HG02884 (cell line): ENCODE results near the gene DPF1.
"Not testable (repeated sequence)": the region's sequence is repeated elsewhere in the genome, so short reads cannot be mapped to it uniquely, and the experiment has no call there.

ENCODE experiments used
- ATAC-seq: cut with Tn5 transposase; IDR thresholded peaks from one replicate; pipeline ENCODE4 v1.9.1; 2021; ENCODE audit warnings: mild to moderate bottlenecking, moderate library complexity; ENCODE audit not compliant: unreplicated experiment

The DPF1 gene

GRCh38 chr19:38250821-38251563 is 27.0 kb upstream of the DPF1 start:
- ATAC-seq: no peak

- no peak for ATAC-seq
Observed at GRCh38 chr19:38250428-38250820, 26.4 kb upstream of the DPF1 start.

- ATAC-seq: no peak
Observed at GRCh38 chr19:38248421-38248820, 24.4 kb upstream of the DPF1 start.

GRCh38 chr19:38247734-38248268 is 23.8 kb upstream of the DPF1 start:
- no peak for ATAC-seq

- ATAC-seq: no peak
Observed at GRCh38 chr19:38247126-38247525, 23.1 kb upstream of the DPF1 start.

GRCh38 chr19:38245826-38246498 is 21.9 kb upstream of the DPF1 start:
- no peak for ATAC-seq

GRCh38 chr19:38243279-38243673 is 19.3 kb upstream of the DPF1 start:
- no peak for ATAC-seq

- no peak for ATAC-seq
Observed at GRCh38 chr19:38239816-38240215, 15.8 kb upstream of the DPF1 start.

GRCh38 chr19:38234615-38235014 is 10.6 kb upstream of the DPF1 start:
- no peak for ATAC-seq

GRCh38 chr19:38233740-38234251 is 9.8 kb upstream of the DPF1 start:
- ATAC-seq: no peak

GRCh38 chr19:38231918-38232317 is 7.9 kb upstream of the DPF1 start:
- no peak for ATAC-seq

- ATAC-seq: not testable (repeated sequence)
Observed at GRCh38 chr19:38230506-38231133, 6.6 kb upstream of the DPF1 start.

- ATAC-seq: peak; percentile 66
Observed at GRCh38 chr19:38229585-38230073, 5.6 kb upstream of the DPF1 start.

GRCh38 chr19:38228491-38229439 is 4.7 kb upstream of the DPF1 start:
- ATAC-seq: no peak

GRCh38 chr19:38228005-38228377 is 4.0 kb upstream of the DPF1 start:
- ATAC-seq: no peak

GRCh38 chr19:38227287-38228004 is 3.4 kb upstream of the DPF1 start:
- ATAC-seq: no peak

- ATAC-seq: not testable (repeated sequence)
Observed at GRCh38 chr19:38224863-38225218, 819 bp upstream of the DPF1 start.

GRCh38 chr19:38223617-38224013 is 407 bp downstream of the DPF1 start:
- no peak for ATAC-seq

- ATAC-seq: no peak
Observed at GRCh38 chr19:38223119-38223523, 901 bp downstream of the DPF1 start.
